HG03108 (cell line): Measurements from ENCODE around the gene CERT1.
A peak's percentile ranks its signal among the peaks of the same experiment; 100 is the strongest.

Experiments
- ATAC-seq: cut with Tn5 transposase; IDR thresholded peaks from one replicate; pipeline ENCODE4 v1.9.1; 2021; ENCODE audit warnings: moderate library complexity; ENCODE audit not compliant: unreplicated experiment

CERT1 gene

GRCh38 chr5:75414241-75414640 is 97.2 kb downstream of the CERT1 start:
- ATAC-seq: no peak

- no peak for ATAC-seq
Observed at GRCh38 chr5:75412111-75412990, 99.1 kb downstream of the CERT1 start.

GRCh38 chr5:75405296-75405695 is 106.1 kb downstream of the CERT1 start:
- ATAC-seq: no peak

GRCh38 chr5:75395277-75395676 is 116.2 kb downstream of the CERT1 start:
- ATAC-seq: no peak

- ATAC-seq: no peak
Observed at GRCh38 chr5:75389430-75389829, 122.0 kb downstream of the CERT1 start.

- ATAC-seq: no peak
Observed at GRCh38 chr5:75387806-75388205, 123.6 kb downstream of the CERT1 start.

GRCh38 chr5:75384218-75384617 is 127.2 kb downstream of the CERT1 start:
- ATAC-seq: no peak

GRCh38 chr5:75381456-75381855 is 130.0 kb downstream of the CERT1 start:
- no peak for ATAC-seq

GRCh38 chr5:75380099-75380498 is 131.3 kb downstream of the CERT1 start:
- ATAC-seq: no peak

- ATAC-seq: no peak
Observed at GRCh38 chr5:75375414-75375813, 136.0 kb downstream of the CERT1 start.

GRCh38 chr5:75374394-75374814 is 137.0 kb downstream of the CERT1 start:
- no peak for ATAC-seq

- ATAC-seq: no peak
Observed at GRCh38 chr5:75373862-75374261, 137.6 kb downstream of the CERT1 start.

- ATAC-seq: no peak
Observed at GRCh38 chr5:75368391-75368790, 143.0 kb downstream of the CERT1 start.

GRCh38 chr5:75367401-75367800 is 144.0 kb downstream of the CERT1 start:
- ATAC-seq: no peak

GRCh38 chr5:75366787-75367186 is 144.6 kb downstream of the CERT1 start:
- ATAC-seq: peak; percentile 59

GRCh38 chr5:75365740-75366139 is 145.7 kb downstream of the CERT1 start:
- ATAC-seq: no peak

- no peak for ATAC-seq
Observed at GRCh38 chr5:75364571-75365280, 146.7 kb downstream of the CERT1 start.

- ATAC-seq: no peak
Observed at GRCh38 chr5:75363726-75364495, 147.5 kb downstream of the CERT1 start.

GRCh38 chr5:75363111-75363510 is 148.3 kb downstream of the CERT1 start:
- ATAC-seq: no peak

GRCh38 chr5:75362474-75362975 is 148.9 kb downstream of the CERT1 start:
- ATAC-seq: no peak

- ATAC-seq: no peak
Observed at GRCh38 chr5:75361310-75361709, 150.1 kb downstream of the CERT1 start.
